Measurements from ENCODE around the gene ARAF.

Gene ARAF

DNA sequence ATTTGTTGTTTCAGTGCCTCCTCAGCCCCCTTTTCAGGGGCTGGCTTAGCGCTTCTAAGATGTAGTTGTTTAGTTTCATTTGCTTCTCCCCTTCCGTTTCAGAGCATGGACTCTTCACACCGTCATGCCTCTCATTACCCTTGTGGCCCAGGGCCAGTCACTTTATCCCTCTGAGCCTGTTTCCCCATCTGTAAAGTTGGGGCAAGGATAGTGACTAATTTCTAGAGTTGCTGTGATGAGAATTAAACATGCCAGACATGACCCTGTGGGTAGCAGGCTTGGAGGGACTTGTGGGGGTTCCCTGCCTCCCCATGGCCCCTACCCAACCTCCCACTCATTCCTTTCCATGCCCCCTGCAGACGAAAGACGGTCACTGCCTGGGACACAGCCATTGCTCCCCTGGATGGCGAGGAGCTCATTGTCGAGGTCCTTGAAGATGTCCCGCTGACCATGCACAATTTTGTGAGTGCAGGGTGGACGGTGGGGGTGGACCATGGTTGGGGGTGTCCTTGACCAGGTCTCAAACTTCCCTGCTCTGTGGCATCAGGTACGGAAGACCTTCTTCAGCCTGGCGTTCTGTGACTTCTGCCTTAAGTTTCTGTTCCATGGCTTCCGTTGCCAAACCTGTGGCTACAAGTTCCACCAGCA lies 3.6 kb downstream of the ARAF start:
- DNase-seq: no peak

DNA sequence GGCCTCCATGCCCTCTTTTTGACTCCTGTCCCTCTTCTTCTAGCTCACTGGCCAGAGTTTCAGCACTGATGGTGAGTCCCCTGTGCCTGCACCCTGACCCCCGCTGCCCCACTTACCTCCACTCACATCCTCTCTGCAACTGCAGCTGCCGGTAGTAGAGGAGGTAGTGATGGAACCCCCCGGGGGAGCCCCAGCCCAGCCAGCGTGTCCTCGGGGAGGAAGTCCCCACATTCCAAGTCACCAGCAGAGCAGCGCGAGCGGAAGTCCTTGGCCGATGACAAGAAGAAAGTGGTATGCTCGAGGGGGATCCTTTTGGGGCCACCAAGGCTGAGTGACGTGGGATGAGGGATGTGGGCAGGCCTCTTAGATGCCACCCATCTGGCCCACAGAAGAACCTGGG lies 5.8 kb downstream of the ARAF start:
- no peak for DNase-seq

DNA sequence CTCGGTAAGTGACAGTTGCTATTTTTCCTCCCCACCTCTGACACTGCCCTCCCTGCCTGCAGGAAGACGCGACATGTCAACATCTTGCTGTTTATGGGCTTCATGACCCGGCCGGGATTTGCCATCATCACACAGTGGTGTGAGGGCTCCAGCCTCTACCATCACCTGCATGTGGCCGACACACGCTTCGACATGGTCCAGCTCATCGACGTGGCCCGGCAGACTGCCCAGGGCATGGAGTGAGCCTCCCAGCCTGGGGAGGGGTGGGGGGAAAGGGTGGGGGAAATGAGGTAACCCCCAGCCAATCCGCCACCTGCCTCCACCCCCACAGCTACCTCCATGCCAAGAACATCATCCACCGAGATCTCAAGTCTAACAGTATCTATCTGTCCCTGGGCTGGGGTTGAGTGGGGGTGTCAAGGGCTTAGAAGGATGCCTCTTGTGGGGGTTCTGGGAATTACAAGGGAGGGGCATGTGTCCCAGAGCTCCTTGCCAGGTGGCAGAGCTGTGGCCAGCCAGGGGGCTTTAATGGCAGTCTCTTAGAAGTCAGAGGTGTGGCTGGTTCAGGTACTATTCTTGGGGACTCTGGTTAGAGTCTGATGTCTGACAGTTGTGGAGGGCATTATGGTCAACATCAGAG lies 7.8 kb downstream of the ARAF start:
- no peak for DNase-seq

- no peak for DNase-seq
These were observed 9.8 kb downstream of the ARAF start for GRCh38 chrX:47570794-47571193.

GRCh38 chrX:47571215-47571614 lies 10.2 kb downstream of the ARAF start:
- DNase-seq: no peak

- DNase-seq: no peak
These were observed 10.9 kb downstream of the ARAF start for GRCh38 chrX:47571896-47572295.

- DNase-seq: no peak
These were observed 11.9 kb downstream of the ARAF start for GRCh38 chrX:47572773-47573340.

GRCh38 chrX:47573341-47574075 lies 12.5 kb downstream of the ARAF start:
- no peak for DNase-seq

GRCh38 chrX:47574076-47574546 lies 13.1 kb downstream of the ARAF start:
- DNase-seq: no peak

- no peak for DNase-seq
These were observed 13.7 kb downstream of the ARAF start for GRCh38 chrX:47574547-47575301.

- no peak for DNase-seq
These were observed 15.3 kb downstream of the ARAF start for GRCh38 chrX:47576021-47576898.

- DNase-seq: no peak
These were observed 16.4 kb downstream of the ARAF start for GRCh38 chrX:47577424-47577823.

DNA sequence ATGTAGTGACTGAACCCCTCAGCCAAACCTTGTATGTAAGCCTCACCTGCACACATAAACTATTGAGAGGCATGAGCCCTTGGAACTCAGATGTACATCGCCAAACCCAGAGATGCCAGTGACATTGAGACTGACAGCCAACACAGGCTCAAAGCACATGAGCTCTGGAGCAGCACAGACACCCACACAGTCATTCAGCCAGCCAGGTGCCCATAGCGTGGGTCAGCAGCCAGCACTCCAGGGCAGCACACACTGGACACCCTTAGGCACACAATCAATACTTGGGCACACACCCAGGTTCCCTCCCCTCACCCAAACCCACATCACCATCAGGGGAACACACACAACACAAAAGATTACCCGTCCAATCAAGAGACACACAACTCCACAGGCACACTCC lies 16.9 kb downstream of the ARAF start:
- no peak for DNase-seq

DNA sequence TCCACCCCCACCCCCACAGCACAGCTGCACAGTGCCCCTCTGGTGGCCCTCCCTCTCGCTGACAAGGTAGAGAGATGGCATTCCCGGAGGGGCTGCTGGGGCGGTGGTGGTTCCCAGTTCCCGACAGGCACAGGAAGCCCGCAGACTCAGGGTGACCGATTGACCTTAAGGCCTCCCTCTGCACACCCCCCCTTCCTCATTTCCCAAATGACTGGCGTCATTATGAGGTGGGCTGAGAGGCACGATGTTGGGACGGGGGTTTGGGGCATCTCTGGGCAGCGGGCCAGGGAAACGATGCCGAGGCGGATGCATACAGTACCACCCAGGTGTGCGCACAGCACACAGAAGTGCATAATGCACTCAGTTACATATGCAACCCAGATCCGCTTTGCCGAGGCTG lies 17.7 kb downstream of the ARAF start:
- no peak for DNase-seq

DNA sequence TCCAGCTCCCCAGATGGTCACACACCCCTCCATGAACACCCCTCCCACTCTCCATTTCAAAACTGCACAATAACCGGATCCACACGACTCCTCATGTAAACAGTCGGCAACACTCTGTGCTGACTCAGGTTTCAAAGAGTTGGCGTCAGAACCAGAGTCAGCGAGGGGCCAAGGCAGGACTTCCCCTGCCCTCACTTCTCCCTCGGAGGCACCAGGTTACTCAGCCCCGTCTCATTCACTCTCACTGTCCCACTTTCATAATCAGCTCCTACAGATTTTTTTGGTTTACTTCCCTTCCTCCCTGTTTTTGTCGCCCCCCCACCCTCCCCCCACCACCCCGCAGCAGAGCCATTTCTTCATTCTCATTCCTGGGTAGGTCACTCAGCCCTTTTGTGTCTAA lies 18.5 kb downstream of the ARAF start:
- DNase-seq: peak; percentile 55

DNA sequence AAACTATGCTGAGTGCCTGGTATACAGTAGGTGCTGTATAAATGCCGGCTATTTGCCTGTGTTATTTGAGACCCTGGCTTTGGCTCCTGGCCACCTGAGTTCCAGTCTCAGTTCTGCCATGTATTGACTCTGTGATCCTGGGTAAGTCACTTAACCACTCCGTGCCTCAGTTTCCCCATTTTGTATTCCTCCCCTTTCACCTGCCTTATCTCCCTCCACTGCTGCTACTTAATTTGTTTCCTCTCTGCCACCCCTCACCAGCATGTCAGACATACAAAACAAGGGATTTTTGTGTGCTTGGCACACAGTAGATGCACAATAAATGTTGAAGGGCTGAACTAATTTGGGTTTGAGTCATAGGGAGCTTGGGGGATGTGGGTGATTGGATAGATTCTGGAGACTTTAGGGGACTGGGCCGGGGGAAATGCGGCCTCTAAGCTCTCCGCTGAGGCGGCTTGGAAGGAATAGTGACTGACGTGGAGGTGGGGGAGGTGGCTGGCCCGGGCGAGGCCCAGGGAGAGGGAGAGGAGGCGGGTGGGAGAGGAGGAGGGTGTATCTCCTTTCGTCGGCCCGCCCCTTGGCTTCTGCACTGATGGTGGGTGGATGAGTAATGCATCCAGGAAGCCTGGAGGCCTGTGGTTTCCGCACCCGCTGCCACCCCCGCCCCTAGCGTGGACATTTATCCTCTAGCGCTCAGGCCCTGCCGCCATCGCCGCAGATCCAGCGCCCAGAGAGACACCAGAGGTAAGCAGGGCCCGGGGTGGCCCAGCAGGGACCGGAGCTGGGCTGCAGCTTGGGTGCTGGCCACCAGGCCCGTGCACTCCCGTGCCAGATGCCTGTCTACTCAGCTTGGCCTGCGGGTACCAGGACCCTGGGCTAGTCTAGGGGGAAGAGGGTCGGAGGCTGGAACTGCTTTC lies 21.0 kb downstream of the ARAF start, which contains the start of gene TIMP1:
TIMP1 (plus strand) TSS at position 706 of the 917 bp plus-strand sequence. CDS start 980 bp downstream, outside the sequence.
- DNase-seq: peak; percentile 89

- no peak for DNase-seq
These were observed 22.3 kb downstream of the ARAF start for GRCh38 chrX:47583240-47583861.

GRCh38 chrX:47584714-47585113 lies 23.7 kb downstream of the ARAF start:
- DNase-seq: no peak

DNA sequence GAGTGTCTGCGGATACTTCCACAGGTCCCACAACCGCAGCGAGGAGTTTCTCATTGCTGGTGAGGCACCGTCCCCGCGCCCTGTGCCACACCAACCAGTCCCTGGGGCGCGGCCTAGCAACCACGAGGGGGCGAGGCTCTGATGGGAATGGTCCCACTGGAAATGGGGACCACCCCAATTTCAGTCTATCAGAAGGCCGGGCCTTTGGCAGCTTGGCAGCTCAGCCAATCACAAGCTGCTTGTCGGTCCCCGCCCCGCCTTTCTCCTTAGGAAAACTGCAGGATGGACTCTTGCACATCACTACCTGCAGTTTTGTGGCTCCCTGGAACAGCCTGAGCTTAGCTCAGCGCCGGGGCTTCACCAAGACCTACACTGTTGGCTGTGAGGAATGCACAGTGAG lies 24.3 kb downstream of the ARAF start:
- no peak for DNase-seq
